Keratinocyte (primary cell): ENCODE data around the gene GIT2. TPM values are rescaled to one million over a fixed set of nuclear protein-coding genes. Genes with fewer than 3 reads are reported as not detected.

Source experiments
- DNase-seq: peaks from one replicate; pipeline ENCODE4 v3.0.0-alpha.2; 2011; ENCODE audit warnings: low read depth, missing footprints, low spot score
- FAIRE-seq: peaks from 2 replicates; lab custom pipeline; 2011; peaks lifted over from hg19 to GRCh38; lab: Jason Lieb, UNC
- H2AFZ ChIP-seq: 2 replicates; pipeline ENCODE4 v1.6.0; 2012; ENCODE audit warnings: low read length, control low read depth, inconsistent platforms; ENCODE audit not compliant: control insufficient read depth
- H3K27ac ChIP-seq: 2 replicates; pipeline ENCODE4 v1.5.1; 2011; ENCODE audit warnings: low read length; ENCODE audit not compliant: control insufficient read depth, insufficient read depth
- H3K27me3 ChIP-seq: 3 replicates; pipeline ENCODE4 v1.6.0; 2011; ENCODE audit warnings: low read length; ENCODE audit not compliant: control insufficient read depth, insufficient read depth; ENCODE audit errors: extremely low read depth
- H3K36me3 ChIP-seq, 2 experiments: 2 replicates in 1 of 2; 3 replicates in 1 of 2; pipeline ENCODE4 v1.5.1; 2011; ENCODE audit warnings: low read length in 2 of 2, mild to moderate bottlenecking in 1 of 2; ENCODE audit not compliant: control insufficient read depth in 2 of 2, insufficient read depth in 2 of 2; ENCODE audit errors: extremely low read depth in 1 of 2
- H3K4me1 ChIP-seq: 3 replicates; pipeline ENCODE4 v1.5.1; 2011; ENCODE audit warnings: low read length; ENCODE audit not compliant: control insufficient read depth, insufficient read depth; ENCODE audit errors: extremely low read depth
- H3K4me2 ChIP-seq: 3 replicates; pipeline ENCODE4 v1.6.0; 2011; ENCODE audit warnings: low read depth, low read length; ENCODE audit not compliant: control insufficient read depth, insufficient read depth; ENCODE audit errors: extremely low read depth
- H3K4me3 ChIP-seq, 3 experiments: fragments of 200-600 bp in 1 of 3; sonication (generic) in 1 of 3; 2 replicates in 2 of 3; 3 replicates in 1 of 3; pipeline ENCODE4 v1.5.1; 2011 to 2016; ENCODE audit warnings: low read length in 3 of 3, mild to moderate bottlenecking in 3 of 3, control low read depth in 2 of 3, inconsistent platforms in 1 of 3, low read depth in 1 of 3, mixed read lengths in 1 of 3, mixed run types in 1 of 3, moderate library complexity in 1 of 3; ENCODE audit not compliant: control insufficient read depth in 2 of 3, insufficient read depth in 2 of 3; ENCODE audit errors: extremely low read depth in 1 of 3
- H3K79me2 ChIP-seq: 2 replicates; pipeline ENCODE4 v1.6.0; 2012; ENCODE audit warnings: low read length; ENCODE audit not compliant: control insufficient read depth, insufficient read depth
- H3K9ac ChIP-seq: 3 replicates; pipeline ENCODE4 v1.6.0; 2011; ENCODE audit warnings: low read length; ENCODE audit not compliant: control insufficient read depth, insufficient read depth; ENCODE audit errors: extremely low read depth
- H3K9me1 ChIP-seq: 3 replicates; pipeline ENCODE4 v1.6.0; 2011; ENCODE audit warnings: low read length; ENCODE audit not compliant: control insufficient read depth, insufficient read depth; ENCODE audit errors: extremely low read depth
- H3K9me3 ChIP-seq: 2 replicates; pipeline ENCODE4 v1.5.1; 2012; ENCODE audit warnings: low read depth, low read length; ENCODE audit not compliant: control insufficient read depth
- H4K20me1 ChIP-seq: 3 replicates; pipeline ENCODE4 v1.6.0; 2011; ENCODE audit warnings: low read length; ENCODE audit not compliant: control insufficient read depth, insufficient read depth; ENCODE audit errors: extremely low read depth
- EZH2 ChIP-seq: IDR thresholded peaks from one replicate; pipeline ENCODE4 v1.6.1; 2012; ENCODE audit warnings: inconsistent platforms, mild to moderate bottlenecking, low read length, moderate library complexity
- dilution Hi-C: fragments of 300-500 bp; cut with MboI; formaldehyde crosslinking; loops from one replicate; pipeline ENCODE4 v1.7.0; 2020; ENCODE audit warnings: low sequenced_read_pairs; ENCODE audit not compliant: extremely low pct_ligation_motif_present
- polyA plus RNA-seq, 5 experiments: library from polyadenylated mRNA; depleted of rRNA in 3 of 5; stranded (reverse) in 3 of 5; stranded (forward) in 1 of 5; unstranded in 1 of 5; fragments of >200 nt; gene quantifications; 1 replicate in 1 of 5; 2 replicates in 3 of 5; 3 replicates in 1 of 5; pipeline versions ENCODE4 v1.2.1 to v1.2.3, GENCODE V29; 2011 to 2012; ENCODE audit warnings: missing spikeins in 2 of 5, low read depth in 1 of 5, low replicate concordance in 1 of 5
- TF ChIP-seq, protein P1 (sequence below), 3 experiments: IDR thresholded peaks in 1 of 3; conservative IDR thresholded peaks in 1 of 3; optimal IDR thresholded peaks in 1 of 3; 2 replicates in 2 of 3; 3 replicates in 1 of 3; pipeline versions ENCODE3 to v1.5.1; 2011; ENCODE audit warnings: low read length in 3 of 3, mild to moderate bottlenecking in 3 of 3, moderate library complexity in 2 of 3, control low read depth in 1 of 3, inconsistent platforms in 1 of 3; ENCODE audit not compliant: insufficient read depth in 2 of 3; ENCODE audit errors: extremely low read depth in 1 of 3

GIT2 gene
- polyA plus RNA-seq, 1 donor (not counting 4 experiments of a cell fraction or from before 2014, with no cell fraction given), result 25.9 TPM

DNA sequence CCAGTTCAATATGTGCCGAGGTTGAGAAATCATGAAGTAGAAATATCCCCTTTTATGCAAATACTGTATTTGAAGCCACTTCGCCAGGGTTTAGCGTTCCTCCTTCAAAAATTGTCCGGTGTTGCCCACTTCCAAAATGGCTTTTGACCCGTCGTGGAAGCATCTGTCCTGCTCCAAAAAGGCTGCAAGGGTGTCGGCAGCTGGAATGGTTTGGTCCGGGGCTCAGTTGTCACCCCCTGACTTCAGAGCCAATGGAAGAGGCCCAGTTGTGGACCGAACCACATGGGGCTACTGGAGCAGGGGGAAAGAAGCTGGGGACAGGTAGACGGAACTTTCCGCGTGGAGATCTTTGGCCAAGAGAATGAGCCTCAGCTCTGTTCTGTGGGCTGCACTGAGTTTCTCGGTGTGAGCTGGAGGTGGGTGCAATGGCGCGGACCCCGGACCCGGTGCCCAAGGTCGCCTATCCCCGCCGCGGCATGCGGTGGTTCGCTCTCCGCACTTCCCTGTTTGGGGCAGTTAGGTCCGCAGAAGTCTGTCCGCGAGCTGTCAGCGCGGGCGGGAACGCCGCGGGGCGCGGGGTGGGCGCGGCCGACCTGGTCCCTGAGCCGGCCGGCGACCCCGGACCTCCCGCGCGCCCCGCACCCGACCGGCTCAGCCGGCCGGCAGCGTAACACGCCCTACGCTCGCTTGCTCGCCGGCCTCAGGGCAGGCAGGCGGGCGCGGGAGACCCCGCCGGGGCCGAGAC is 2.9 kb upstream of the GIT2 start, which contains the start of gene ANKRD13A:
TSS of gene ANKRD13A (plus strand) at position 527 of the 745 bp plus-strand sequence. CDS start 259 bp downstream, outside the sequence.
- peaks cover 45% of the 10 kb centered on the region for H3K79me2 ChIP-seq
- FAIRE-seq, result peak; percentile 41

DNA sequence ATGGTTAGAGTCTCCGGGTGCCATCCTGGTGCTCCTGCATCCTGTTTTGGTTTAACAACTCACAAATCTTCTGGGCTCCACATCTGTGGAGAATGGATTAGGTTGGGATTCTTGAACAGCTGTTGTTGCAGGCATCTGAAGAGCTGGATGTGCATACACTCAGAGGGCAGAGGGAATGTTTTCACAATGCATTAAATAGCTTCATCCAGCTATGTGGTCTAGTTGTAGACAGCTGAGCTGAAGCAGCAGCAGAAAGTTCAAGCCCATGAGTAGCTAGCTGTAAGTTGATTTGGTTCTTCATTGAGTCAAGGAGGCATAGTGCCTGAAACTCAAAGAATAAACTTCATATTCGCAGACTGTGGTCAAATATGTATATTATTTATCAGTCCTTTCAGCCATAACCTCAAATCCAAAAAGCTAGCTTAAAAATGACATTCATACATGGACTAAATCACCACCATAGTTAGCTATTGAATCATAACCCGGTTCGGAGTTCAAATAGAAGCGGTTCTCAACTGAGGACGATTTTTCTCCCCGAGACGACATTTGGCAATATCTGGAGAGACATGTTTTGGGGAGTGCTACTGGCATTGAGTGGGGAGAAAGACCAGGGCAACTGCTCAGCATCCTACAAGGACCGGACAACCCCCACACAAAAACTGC is 2.2 kb upstream of the GIT2 start:
- Histone ChIP-seq H3K36me3 (peaks cover 0 to 4% of the 10 kb centered on the region in 2 experiments), H3K27me3 (no peaks in the 10 kb centered on the region), H3K79me2 (peaks cover 46% of the 10 kb centered on the region), H3K4me1 (peaks cover 48% of the 10 kb centered on the region), H3K9ac (peak overlapping the region; percentile 97), H3K4me3 (peak overlapping the region; percentile 71 to 85 (median 79)), H3K4me2 (peak overlapping the region; percentile 85), H2AFZ (peak overlapping the region; percentile 98), H4K20me1 (no peaks in the 10 kb centered on the region), H3K27ac (peak overlapping the region; percentile 96), H3K9me1 (no peaks in the 10 kb centered on the region), H3K9me3 (no peaks in the 10 kb centered on the region)
- no peak for FAIRE-seq
- no peak for TF ChIP-seq EZH2
- TF ChIP-seq, protein P1, sequence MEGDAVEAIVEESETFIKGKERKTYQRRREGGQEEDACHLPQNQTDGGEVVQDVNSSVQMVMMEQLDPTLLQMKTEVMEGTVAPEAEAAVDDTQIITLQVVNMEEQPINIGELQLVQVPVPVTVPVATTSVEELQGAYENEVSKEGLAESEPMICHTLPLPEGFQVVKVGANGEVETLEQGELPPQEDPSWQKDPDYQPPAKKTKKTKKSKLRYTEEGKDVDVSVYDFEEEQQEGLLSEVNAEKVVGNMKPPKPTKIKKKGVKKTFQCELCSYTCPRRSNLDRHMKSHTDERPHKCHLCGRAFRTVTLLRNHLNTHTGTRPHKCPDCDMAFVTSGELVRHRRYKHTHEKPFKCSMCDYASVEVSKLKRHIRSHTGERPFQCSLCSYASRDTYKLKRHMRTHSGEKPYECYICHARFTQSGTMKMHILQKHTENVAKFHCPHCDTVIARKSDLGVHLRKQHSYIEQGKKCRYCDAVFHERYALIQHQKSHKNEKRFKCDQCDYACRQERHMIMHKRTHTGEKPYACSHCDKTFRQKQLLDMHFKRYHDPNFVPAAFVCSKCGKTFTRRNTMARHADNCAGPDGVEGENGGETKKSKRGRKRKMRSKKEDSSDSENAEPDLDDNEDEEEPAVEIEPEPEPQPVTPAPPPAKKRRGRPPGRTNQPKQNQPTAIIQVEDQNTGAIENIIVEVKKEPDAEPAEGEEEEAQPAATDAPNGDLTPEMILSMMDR (optimal IDR thresholded peaks at IDR 0.05 in 1 of 3, IDR thresholded peaks at IDR 0.05 in 1 of 3, conservative IDR thresholded peaks at IDR 0.05 in 1 of 3; ENCODE audit: extremely low read depth in 1 of 3, insufficient read depth in 2 of 3, low read length in 3 of 3), result no peak
- DNase-seq, result no peak
- dilution Hi-C loops, result no loop called here

More for the DNA sequence above, 2.9 kb upstream of the GIT2 start, which contains the start of gene ANKRD13A:
- peak; percentile 42 for DNase-seq
- dilution Hi-C loops, result no loop called here
- Histone ChIP-seq H3K4me2 (peak within 1 kb of the TSS; percentile 93), H3K36me3 (peaks cover 0 to 4% of the 10 kb centered on the region in 2 experiments), H3K9me3 (no peaks in the 10 kb centered on the region), H3K4me1 (peaks cover 48% of the 10 kb centered on the region), H3K9me1 (no peaks in the 10 kb centered on the region), H3K9ac (peak within 1 kb of the TSS; percentile 97), H3K27me3 (no peaks in the 10 kb centered on the region), H2AFZ (peak within 1 kb of the TSS; percentile 98), H4K20me1 (no peaks in the 10 kb centered on the region), H3K27ac (peak within 1 kb of the TSS; percentile 96), H3K4me3 (peak within 1 kb of the TSS; percentile 71 to 85 (median 79))
- TF ChIP-seq, protein P1 (optimal IDR thresholded peaks at IDR 0.05 in 1 of 3, IDR thresholded peaks at IDR 0.05 in 1 of 3, conservative IDR thresholded peaks at IDR 0.05 in 1 of 3; ENCODE audit: extremely low read depth in 1 of 3, insufficient read depth in 2 of 3, low read length in 3 of 3), result no peak
- TF ChIP-seq EZH2, result no peak
